NCI-H146 (cell line): ENCODE results near the gene FAM53A.

ENCODE experiments used
- DNase-seq: peaks from one replicate; lab custom pipeline; 2025; lab: John Stamatoyannopoulos, UW

Gene FAM53A

DNA sequence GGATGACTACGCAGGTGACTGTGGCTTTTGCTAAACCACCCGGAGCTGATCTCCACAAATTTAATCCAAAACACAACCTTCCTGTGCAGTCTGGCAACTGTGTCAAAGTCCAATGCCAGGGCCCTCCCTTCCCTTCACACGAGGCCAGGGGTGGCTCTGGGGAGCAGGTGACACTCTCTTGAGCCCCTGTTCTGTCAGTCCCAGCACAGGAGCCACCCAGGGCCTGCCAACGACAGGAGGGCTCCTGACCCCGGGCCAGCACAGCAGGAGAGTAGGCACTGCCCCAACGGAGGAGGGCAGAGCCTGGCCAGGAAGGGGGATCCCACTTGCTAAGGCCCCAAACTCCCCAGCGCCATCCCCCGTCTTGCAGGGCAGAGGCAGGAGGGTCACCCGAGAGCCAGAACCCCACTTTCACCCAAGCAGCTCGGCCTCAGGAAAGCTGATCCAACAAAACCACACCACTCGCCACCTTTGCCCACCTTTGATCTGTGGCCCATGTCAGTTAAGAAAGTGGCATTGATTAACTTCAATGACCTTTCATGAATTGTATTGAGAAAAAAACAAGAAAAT is 44.7 kb downstream of the FAM53A start:
- no peak for DNase-seq

DNA sequence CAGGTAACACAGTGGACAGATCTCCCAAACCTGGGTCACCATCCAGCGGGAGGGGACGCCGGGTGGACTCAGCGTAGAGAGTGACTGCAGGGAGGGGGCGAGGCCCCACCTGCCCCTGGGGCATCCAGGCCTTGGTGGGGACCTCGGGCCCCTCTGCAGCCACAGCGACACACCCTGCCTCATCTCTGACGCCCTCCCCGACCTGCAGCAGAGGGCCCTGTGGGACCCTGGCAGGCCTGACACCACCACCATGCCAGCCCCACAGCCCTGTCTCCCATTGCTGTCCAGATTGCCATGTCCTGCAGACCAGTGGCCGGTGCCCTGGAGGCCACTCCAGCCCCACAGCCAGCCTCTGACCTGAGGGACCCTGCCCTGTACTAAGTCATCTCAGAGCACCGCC is 45.2 kb downstream of the FAM53A start:
- no peak for DNase-seq

DNA sequence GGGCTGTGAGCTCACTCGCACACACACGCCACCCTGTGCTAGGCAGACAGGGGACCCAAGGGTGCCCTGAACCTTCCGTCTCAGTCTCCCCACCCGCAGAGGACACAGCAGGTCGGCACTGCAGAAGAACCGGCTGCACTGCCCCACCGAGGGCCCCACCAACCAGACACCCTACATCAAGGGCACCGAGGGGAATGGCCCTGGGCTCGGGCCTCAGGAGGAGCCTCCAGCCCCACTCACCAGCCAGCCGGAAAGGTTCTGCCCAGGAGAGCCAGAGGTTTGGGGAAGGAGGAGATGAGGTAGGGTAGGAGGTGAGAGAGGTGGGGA is 45.9 kb downstream of the FAM53A start:
- DNase-seq = no peak

DNA sequence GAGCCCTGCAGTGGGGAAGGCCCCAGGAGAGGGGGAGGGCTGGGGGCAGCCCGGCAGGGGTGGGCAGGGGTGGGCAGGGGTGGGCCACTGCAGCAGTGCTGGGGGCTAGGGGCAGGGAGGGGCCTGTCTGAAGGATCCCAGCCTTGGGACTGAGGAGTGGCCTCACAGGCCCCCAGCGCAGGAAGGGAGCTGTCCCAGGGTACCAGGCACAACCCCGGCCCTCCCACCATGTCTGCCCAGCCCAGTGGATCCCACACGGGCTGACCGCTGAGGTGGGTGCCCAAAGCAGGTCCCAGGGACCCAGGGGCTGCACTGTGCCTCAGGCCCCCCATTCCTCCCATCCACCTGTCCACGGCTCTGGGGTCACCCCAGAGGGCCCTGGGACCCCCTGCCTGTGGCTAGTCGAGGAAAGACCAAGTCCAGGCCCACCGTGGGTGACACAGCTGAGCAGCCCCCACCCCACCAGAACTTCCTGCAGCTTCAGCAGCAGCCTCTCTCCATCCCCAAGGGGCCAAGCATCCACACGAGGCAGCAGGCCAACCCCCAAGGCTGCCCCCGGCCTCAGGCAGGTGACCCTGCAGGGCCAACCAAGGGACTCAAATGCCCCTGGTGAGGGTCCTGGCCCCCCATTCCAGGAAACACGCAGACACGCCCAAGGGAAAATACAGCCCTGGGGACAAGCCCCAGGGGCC is 46.4 kb downstream of the FAM53A start:
- no peak for DNase-seq

DNA sequence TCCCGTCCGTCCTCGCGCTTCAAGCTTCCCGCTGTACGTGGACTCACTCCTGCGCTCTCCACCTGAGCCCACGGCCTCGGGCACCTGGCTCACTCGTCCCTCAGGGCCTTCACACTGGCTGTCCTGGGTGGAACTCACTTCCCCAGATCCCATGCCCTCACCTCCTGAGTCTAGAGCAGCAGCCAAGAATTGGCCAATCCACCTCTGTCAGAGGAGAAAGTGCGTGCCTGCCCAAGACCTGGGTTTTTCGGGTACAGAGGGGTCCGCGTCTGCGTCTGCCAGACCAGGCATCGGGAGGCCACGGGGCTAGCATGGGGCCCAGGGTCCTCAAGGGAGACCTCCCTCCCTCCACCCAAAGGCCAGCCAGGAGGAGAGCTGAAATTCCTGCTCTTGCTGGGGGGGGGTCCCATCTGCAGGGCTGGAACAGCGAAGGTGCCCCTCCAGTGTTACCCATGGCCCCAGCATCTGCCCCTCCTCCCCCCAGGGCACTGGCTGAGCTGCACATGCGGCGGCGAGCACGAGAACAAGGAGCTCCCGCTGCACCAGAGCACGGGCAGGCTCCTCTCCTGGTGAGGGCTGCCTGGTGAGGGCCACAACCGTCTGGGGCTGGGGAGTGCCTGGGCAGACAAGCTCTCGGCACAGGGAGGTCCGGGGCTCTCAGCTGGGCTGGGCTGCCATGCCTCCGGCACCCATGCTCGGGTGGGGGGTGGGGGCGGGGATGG is 47.5 kb downstream of the FAM53A start:
- DNase-seq = no peak

DNA sequence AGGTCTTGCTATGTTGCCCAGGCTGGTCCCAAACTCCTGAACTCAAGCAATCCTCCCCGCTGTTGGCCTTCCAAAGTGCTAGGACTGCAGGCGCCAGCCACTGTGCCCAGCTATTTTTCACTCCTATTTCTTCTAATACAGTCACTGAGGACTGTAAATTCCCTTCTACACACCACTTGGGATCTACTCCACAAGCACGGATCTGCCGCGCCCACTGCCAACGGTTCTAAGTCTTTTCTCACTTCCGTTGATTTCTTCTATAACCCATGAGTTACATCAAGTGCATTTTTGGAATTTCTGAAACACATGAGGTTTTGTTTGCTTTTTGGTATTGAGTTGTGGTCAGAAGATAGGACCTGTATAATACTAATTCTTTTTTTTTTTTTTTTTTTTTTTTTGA is 48.6 kb downstream of the FAM53A start:
- DNase-seq = no peak

DNA sequence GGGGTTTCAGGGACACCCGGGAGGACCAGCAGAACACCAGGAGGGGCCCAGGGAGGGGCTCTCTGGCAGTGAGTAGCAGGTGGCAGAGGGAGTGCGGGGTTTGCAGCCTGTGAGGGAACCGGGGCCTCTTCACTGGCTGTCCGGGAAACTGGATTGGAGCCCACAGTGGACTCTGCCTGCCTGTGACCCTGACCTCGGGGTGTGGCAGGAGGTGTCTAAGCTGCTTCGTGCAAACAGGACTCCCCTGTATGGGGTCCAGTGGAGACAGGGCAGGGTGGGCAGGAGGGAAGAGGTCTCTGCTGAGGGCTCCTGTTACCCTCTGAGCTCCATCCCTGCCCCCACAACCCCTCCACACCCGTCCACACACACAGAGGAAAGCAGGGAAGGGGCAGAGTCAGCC is 50.1 kb downstream of the FAM53A start:
- no peak for DNase-seq

DNA sequence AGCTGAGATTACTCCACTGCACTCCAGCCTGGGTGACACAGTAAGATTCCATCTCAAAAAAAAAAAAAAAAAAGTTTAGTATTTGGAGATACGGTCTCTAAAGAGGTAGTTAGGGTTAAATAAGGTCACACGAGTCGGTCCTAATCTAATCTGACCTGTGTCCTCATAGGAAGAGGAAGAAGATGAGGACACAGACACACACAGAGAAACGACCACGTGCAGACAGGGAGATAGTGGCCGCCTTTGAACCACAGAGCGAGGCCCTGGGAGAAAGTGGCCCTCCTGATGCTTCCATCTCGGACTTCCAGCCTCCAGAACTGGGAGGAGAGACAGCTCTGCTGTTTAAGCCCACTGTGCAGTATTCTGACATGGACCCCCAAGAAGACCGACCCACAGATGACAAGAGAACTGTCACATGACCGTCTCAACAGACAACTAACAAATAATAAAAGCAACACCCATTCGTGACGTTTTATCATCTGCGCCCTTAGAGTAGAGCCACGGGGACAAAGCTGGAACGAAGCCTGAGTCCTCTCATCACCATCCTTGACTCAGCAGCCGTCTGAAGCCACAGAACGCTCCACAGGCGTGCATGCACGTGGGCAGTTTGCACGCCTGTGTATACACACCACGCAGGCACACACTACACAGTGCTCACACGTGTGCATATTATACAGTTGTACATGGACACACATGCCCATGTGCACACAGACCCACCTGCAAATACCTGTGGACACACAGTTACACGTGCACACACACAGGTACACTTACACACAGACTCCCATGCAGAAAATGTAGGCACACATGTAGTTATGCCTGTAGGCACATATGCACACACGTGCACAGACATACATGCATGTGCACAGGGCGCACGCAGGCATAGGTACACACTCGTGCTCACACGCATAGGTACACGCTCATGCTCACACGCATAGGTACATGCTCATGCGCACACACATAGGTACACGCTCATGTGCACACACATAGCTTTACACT is 51.7 kb downstream of the FAM53A start:
- DNase-seq = no peak

DNA sequence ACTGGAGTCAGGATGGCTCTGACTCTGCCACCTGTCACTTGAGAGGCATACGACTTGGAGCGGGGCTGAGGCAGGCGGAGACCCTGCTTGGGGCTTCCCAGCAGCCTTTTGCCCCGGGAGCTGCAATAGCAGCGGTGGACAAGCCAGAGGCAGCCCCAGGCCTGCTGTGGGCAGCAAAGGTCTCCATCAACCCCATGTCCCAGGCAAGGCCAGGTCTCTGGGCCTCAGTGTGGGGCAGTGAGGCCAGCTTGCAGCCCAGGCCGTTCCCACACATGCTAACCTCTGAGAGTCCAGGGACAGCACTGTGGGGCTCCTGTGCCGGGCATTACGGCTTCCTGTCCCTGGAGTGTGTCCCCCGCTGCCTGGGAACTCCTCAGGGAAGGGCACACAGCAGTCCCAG is 53.0 kb downstream of the FAM53A start:
- DNase-seq = no peak

DNA sequence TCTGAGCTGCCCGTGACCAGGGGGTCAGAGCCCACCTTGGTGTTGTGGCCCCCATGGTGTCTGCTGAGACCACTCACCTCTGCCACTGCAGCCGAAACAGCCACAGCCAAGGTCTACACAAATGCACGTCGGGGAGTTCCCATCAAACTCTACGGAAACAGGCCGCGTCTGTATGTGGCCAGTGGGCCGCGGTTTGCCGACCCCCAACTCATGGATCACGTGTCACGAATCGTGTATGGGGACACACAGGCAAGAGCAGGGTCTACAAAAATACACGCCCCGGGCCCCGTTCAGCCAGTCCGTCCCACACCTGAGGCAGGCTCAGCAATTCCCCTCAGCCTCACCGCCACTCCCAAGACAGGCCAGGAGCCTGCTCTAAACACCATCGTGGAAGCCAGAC is 53.8 kb downstream of the FAM53A start:
- DNase-seq = no peak

DNA sequence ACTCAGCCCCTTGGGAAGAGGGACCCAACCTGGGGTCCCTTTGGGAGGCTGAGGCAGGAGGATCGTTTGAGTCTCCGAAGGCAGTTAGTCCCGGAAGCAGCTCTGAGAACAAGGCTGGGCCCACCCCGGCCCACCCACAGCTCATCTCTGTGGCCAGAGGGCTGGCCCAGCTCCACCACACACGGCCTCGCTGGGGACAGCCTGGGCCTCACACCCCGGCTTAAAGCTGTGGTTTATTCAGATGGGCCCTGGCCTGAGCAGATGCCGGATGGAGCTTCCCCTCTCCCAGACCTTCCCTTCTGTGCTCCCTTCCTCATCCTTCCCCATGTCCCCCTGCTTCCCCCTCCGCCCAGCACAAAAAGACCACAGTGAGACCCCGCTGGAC is 54.4 kb downstream of the FAM53A start:
- DNase-seq = no peak

DNA sequence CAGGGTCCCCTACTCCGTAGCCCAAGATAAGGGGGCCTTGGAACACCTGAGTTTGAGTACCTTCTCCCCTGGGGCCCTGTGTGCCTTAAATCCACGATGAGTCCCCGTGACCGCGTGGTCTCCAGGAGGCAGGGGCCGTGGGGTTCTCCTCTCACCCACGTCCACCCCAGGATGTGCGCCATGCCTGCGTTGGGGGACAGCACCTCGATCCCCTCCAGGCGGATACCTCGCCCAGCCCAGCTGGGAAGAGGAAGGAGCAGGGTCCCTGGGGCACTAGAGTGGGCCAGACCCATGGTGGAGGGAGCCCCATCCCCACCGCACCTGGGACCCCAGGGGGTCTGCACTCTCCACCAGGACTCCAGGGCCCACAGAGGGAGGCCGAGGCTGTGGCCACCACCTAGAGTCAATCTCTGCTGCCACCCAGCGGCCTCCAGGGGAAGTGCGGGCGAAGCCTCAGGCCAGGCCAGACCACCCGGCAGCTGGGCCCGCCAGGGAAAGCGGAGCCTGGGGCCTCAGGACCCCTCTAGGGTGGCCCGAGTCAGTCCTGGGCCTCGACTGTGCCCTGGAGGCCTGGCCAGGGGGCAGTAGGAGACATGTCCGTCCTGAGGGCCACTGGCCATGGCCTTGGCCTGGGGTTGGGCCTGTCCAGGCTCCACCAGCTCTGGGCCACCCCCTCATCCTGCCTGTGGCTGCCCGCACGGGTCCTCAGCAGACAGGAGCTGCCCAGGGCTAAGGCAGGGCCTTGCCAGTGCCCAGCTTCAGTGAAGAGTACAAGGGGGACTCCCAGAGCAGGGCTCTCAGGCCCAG is 55.0 kb downstream of the FAM53A start:
- DNase-seq = peak; percentile 27

DNA sequence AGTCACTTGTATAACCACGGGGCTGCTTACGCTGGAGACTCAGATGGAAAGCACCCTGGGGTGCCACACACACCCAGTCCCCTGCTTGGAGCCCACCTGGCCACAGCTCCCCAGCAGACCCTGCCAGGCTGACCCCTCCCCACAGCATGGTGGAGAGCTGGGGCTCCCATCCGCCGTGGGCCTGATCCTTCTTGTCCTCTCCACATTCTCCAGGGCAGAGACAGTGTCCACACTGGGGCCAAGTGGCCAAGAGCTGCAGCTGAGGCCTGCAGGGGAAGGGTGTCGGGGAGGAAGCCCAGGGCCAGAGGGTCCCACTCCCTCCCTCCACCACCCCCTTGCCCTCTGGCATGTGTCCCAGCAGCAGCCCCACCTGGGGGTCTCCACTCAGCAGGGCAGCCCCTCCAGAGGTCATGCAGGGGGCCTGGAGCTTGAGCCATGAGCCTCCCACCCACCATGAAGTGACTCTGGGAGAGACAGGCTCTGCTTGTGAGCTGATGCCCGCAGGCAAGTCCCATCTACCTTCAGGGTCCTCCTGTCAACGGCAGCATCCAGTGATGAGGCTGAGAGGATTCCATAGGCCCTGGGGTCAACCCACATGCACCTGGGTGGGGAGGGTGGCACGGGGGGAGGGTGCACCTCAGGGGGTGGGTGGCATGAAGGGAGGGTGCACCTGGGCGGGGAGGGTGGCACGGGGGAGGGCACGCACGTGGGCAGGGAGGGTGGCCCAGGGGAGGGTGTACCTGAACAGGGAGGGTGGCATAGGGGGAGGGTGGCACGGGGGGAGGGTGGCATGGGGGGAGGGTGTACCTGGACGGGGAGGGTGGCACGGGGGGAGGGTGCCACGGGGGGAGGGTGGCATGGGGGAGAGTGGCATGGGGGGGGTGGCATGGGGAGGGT is 56.4 kb downstream of the FAM53A start:
- no peak for DNase-seq

DNA sequence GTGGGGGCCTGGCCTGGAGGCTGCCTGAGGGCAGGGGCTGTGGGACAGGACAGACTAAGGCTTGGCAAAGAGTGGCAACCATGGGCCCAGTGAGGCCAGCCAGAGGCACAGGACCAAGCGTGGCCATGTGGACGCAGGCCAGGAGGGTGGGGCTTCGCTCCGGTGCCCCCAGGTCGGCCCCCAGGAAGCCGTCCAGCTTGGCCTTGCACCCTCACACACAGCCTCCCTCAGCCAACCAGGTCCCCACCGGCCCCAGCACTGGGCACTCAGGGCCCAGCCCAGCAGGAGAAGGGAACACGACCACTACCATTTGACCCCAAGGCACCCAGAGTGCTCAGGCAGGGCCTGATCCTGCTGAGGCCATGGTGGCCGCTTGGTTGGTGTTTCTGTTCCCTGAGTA is 57.2 kb downstream of the FAM53A start:
- DNase-seq = no peak

DNA sequence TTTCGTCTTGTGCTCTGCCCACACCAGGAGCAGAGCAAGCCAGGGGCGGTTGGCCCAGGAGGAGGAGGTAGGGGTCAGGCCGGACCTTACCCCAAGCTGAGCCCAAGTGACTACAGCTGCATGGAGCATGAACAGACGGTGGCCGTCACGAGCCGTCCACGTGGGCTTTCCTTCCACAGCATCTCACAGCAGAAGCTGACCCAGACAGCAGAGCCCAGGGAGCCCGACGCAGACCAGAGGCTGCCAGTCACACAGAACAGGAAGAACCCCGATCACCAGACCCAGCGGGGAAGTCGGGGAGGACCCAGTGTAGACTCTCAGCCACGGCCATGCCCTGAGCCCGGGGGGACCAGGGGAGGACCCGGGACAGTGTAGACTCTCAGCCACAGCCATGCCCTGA is 58.0 kb downstream of the FAM53A start:
- no peak for DNase-seq

DNA sequence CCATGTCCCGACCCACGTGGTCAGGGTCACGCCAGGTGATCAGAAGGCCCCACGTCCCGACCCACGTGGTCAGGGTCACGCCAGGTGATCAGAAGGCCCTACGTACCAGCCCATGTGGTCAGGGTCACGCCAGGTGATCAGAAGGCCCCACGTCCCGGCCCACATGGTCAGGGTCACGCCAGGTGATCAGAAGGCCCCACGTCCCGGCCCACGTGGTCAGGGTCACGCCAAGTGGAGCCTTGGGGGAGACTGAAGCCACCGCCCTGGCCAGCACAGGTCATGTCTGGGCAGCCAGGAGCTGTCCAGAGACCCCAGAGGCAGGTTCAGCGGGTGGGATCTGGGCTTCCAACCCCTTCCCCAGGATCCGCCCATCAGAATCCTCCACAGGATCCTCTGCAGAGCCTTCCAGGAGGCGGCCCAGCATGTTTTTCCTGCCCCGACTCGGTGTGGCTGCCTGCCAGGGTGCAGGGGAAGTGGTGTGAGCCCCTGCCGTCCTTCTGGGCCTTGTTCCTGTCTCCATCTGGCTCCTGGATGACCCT is 58.4 kb downstream of the FAM53A start:
- DNase-seq = no peak

DNA sequence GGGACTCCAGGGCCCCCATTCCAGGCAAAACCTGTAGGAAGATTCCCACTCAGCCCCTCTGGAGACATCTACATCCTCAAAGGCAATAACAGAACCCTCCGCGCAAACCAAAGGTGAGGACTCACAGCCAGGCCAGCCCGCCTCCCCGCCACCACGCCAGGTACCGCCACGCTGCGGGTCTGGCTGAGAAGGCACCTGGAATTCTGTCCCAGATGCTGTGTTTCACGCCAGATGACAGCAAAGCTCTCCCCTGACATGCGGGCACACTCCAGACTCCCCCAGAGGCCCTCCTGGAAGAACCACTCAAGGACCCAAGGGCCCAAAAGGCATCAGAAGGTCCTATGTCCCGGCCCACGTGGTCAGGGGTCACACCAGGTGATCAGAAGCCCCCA is 59.6 kb downstream of the FAM53A start:
- no peak for DNase-seq

DNA sequence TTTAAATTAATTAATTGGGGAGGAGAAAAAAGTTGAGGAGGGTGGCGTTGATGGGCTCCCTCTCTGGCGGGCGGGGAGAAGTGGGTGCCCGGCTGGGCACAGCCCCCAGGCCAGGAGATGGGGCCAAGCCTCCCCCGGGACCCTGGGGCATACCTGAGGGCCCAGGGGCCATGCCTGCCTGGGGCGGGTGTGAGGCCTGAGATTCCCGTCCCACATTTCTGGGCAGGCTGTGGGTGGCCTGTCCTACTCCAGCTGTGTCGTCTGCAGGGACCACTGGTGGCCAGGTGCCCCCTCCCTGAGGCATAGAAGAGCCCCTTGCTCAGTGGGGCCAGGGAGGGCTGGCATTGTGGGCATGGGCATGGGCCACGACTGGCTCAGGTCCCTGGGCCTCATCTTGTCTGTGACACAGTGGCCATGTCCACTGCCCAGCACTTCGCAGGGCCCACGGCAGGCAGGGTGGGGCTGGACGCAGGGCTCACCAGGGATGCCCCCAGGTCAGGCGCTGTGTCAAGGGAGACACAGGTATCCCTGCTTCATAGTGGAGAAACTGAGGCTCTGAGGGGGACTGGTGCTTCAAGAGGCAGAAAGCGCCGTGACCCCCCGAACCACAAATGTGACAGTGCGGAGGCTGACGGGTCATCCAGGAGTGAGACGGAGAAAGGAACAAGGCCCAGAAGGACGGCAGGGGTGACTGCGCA is 60.1 kb downstream of the FAM53A start:
- DNase-seq = no peak

DNA sequence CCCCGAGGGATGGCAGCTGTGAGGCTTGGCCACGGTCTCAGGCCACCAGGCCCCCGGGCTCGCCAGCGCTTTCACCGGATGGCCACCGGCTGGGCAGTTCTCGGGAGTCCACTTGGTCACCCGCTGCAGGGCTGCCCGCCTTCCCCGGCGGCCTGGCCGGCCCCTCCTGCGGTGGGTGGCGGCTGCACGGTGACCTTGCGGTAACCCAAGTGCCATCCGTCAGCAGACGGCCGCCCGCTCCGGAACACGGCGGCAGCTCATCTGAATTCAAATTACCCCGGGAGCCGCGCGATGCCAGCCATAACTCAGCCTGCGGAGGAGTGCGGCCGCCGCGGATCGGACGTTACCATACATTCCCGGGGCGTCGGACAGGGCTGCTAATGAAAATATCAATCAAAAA is 60.7 kb downstream of the FAM53A start:
- no peak for DNase-seq

DNA sequence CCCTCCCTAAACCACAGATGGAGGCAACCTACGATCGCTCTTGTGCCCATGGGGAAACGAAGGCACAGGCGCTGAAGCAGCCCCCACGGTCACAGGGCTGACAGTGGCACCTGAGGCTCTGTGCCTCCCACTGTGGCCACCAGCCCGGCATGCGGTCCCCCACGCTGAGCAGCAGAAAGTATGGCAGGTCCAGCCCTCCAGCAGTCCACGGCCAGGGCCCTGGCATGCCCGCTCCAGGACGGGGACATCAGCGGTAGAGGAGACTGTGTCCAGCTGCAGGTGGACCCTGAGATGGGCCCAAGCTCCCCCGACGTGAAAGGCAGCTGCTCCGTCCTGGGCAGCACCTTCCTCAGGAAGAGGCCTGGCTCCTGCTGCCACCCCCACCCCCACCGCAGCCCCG is 61.2 kb downstream of the FAM53A start:
- DNase-seq = no peak
